Femur (tissue), 1 donor: ENCODE measurements around the gene ADGRG7.
"Not testable (repeated sequence)": the region's sequence is repeated elsewhere in the genome, so short reads cannot be mapped to it uniquely, and the experiment has no call there.

Experiments used
- DNase-seq: peaks from one replicate; pipeline ENCODE4 v3.0.0-alpha.2; 2017

ADGRG7 gene

GRCh38 chr3:100647171-100647570 is 37.8 kb downstream of the ADGRG7 start:
- no peak for DNase-seq

DNA sequence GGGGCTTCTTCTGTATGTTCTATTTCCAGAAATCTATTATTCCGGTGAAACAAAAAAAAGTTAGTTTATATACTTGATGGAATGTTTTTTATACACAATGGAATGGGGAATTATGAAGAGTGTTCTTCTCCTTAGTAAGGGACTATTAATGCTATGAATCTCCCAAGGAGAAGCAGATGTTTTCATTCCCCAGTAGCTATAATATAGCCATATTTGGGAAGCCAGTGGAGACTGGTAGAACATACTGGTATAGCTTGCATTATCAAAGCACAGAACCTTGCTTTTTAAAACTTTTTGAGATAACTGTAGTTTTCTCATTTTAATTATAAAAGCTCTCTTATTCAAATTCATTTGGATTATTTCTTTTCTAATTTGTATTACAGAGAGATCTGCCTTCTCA is 38.3 kb downstream of the ADGRG7 start:
- no peak for DNase-seq

- DNase-seq = no peak
Measured at GRCh38 chr3:100650651-100651619, 41.5 kb downstream of the ADGRG7 start.

DNA sequence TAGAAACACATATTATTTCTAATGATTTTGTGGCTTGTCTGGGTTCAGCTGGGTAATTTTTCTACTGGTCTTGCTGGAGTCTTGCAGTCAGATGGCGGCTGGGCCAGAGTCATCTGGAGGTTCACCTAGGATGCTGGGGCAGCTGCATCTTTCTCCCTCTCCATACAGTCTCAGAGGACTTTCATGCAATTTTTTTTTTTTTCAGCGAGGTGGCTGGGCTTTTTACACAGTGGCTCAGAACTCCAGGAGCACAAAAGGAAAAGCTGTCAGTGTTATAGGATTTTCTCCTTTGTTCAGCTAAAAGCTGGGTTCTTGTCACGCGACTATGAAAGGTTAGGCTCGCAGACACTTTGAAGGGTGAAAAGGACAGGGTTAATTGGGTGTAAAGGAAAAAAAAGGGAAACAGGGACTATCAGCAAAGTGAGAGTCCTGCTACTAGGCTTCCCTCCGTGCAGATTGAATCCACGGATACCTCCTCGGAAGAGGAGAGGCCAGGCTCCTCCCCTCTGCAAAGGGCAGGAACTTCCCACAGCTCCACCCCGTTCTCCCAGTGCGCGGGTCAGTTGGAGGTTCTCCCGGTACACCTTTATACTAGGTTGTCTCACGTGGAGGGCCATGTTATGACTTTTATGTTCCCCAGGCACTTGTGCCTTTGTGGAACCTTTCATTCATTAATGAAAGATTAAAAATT is 44.3 kb downstream of the ADGRG7 start:
- no peak for DNase-seq

DNA sequence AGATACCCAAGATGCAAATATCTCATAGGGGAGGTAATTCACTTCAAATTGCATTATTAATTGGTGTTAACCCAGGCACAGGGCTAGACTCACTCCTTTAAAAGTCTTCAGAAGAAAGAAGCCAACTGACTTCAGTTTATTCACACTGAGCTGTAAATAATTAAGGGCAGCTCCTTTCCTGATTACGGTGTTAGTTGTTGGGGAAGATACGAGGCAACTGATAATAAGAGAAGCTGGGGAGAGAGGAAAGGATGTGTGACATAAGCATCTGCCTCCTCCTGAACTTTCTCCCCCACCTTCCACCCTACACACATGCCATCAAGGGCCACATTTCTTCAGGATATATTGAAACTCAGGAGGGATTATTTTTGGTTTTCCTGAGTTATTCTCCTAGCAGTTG is 47.5 kb downstream of the ADGRG7 start:
- no peak for DNase-seq

DNA sequence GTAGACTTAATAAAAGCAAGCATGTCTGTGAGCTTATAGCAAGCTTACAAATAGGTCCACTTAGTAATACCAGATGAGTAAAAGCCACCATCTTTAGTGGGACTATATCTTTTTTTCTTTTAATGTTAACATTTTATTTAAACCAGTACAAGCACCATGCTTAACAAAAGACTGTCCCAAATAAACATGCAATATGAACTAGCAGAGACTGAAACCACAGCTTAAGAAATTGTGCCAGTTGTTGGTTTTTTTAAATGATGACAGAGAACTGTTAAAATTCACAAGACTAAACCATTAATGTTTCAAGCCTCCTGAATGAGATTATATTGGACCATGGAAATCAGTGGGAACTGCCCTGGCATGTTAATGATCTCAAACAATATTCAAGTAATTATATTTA is 51.9 kb downstream of the ADGRG7 start:
- DNase-seq = not testable (repeated sequence)

DNA sequence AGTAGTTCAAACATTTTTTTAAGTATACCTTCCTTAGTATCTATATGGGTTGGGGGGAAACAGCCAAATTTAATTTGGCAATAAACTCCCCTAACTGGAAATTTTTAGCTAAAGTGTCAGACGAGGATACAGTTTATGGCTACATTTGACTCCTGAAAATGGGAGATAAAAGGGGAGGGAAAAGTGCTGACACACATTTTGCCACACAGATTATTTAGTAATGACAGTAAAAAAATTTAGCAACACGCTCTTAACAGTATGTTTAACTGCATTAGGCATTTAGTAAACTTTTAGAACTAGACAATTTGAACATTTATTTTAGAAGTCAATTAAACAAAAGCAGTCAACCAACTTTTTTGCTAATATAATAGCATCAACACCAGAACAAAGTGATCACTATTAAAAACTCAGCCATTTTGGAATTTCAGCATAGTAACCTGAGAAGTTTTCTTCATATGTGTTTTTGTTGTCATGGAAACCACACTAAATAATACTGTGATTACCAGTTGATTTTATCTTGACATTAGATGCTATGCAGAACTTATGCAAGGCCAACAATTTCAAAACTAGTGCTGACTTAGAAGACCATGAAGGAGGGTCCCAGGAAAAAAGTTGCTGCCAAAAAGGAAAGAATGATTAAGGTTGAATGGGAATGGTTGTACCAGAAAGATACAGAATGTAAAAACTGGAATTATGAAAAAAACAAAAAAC is 52.9 kb downstream of the ADGRG7 start:
- DNase-seq = no peak

- DNase-seq = no peak
Measured at GRCh38 chr3:100665230-100665629, 55.8 kb downstream of the ADGRG7 start.

DNA sequence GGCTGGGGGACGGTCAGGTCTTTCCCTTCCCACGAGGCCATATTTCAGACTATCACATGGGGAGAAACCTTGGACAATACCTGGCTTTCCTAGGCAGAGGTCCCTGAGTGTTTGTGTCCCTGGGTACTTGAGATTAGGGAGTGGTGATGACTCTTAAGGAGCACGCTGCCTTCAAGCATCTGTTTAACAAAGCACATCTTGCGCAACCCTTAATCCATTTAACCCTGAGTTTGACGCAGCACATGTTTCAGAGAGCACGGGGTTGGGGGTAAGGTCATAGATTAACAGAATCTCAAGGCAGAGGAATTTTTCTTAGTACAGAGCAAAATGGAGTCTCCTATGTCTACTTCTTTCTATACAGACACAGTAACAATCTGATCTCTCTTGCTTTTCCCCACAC is 57.3 kb downstream of the ADGRG7 start:
- DNase-seq = not testable (repeated sequence)

- not testable (repeated sequence) for DNase-seq
Measured at GRCh38 chr3:100667316-100667715, 57.9 kb downstream of the ADGRG7 start.

GRCh38 chr3:100670995-100671394 is 61.6 kb downstream of the ADGRG7 start:
- not testable (repeated sequence) for DNase-seq

DNA sequence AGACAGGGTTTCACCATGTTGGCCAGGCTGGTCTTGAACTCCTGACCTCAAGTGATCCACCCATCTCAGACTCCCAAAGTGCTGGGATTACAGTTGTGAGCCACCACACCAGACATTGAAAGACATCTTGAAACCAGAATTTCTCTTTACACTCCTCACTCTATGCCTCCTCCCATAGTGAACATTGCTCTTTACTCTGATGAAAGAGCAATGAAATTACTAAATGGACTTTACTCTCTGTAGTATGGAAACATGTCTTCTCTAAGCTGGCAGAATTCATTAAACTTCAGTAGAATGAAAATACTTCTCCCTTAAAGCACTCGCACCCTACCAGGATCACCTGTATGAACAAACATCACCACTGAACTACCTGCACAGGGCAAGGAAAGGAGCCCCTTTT is 72.1 kb downstream of the ADGRG7 start:
- DNase-seq = no peak

- DNase-seq = no peak
Measured at GRCh38 chr3:100682056-100682853, 72.9 kb downstream of the ADGRG7 start.

GRCh38 chr3:100682854-100683760 is 73.7 kb downstream of the ADGRG7 start:
- no peak for DNase-seq

DNA sequence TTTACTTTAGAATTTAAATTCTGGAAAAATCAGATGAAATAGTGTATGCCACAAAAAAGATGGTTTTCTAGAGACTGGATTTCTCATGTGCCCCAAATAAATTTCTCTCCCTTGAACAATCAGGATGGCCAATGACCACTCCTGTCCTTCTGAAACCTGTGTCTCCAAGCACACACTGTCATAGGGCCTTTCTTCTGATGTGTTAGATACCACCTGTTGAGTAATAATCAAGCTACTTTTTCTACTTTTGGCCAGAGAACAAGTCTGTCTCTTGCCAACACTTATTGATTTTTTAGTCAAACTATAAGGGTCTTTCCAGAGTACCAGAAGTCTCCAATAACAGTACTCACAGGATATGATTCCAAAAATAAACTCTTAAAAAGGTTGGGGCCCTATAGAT is 83.8 kb downstream of the ADGRG7 start:
- no peak for DNase-seq

DNA sequence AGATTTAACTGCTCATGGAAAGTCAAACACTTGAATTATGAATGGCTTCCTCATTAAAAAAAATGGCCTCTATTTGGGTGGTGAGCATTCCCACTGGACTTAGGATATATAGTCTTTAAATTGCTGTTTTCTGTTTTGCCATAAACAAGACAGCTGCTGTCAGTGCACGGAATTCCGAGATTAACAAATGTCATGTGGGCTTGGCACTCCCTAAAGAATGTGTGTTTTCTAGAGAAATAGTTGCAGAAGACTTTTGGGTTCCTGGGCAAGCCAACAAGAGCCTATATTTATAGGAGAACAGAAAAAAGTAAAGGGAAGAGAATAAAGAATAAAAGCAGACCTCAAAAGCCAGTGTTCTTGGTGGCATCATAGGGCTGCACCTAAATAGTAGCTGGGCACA is 86.3 kb downstream of the ADGRG7 start:
- no peak for DNase-seq

DNA sequence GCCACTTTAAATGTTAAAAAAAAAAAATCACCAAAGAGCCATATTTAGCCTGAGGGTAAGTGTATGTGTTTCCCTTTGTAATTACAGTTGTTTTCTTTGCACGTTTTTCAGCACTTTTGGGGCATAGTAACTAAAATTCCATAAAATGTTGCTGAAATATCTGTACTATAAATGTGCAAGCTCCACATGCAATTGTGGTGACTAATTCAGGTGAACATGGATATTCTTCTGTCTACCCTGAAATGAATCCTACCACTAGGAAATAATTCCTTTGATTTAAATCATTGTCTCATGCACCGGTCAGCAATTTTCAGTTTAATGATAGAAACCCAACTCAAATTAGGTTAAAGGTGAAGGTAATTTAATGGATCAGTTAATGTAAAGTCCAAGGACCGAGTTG is 86.8 kb downstream of the ADGRG7 start:
- DNase-seq = no peak

GRCh38 chr3:100697172-100697571 is 87.8 kb downstream of the ADGRG7 start:
- DNase-seq = no peak

GRCh38 chr3:100697723-100698285 is 88.4 kb downstream of the ADGRG7 start:
- no peak for DNase-seq

DNA sequence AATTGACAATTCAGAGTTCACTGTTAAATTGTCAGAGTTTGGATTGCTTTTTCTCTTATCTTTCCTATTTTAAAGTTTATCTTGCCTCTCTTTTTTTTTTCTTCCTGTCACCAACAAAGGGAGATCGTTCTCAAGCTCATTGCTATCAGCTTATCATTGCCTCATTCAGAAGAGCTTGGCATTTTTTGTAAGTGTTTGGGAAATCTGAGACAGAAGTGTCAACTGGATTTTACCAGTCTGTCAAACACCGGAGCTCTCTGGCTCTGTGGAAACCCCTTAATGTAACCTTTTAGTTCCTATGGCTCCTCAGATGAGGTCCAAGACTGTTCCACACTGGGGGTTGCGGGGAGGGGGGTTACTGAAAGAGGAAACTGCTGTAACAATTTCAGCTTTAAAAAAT is 89.3 kb downstream of the ADGRG7 start:
- DNase-seq = no peak

DNA sequence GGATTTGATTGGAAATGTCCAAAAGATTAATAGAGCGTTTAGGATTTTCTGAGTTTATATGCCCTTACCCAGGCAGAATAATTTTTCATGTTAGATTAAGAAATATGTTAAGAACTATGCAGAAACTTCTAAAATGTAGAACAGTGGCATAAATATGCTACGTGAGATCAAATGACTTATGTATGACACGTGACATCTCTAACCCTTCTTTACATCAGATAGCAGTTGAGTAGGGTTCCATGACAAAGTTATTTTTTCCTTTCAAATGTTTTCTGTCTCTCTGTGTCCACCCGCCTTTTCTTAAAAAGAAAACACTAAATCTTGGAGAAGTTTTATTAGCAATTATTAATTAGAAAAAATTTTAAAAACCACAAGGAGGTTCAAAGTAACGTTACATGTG is 91.3 kb downstream of the ADGRG7 start:
- DNase-seq = no peak
